ENCODE measurements around the gene RGSL1.

RGSL1 gene

DNA sequence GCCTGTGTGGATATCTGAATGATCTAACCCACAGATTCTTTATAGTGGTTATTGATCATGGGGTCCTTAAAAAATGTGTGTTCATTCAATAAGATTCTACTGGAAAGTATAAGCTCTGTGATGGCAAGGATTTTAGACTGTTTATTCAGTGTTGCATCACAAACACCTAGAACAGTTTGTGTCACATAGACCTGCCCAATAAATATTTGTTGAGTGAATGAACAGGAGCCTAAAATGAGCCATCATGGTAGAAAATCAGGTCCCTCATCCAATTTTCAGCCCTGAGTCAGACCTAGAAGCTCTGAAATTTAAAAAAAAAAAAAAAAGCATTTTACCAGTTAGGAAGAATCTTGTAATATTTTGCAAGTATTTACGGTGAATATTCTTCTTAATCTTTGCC, 2.3 kb upstream of the RGSL1 start:
- Histone ChIP-seq H3K23ac (ENCODE audit: low read length) (no peak overlapping the region), H4K5ac (ENCODE audit: low read length) (no peak overlapping the region), H3K18ac (ENCODE audit: low read length) (no peak overlapping the region), H3K9ac (ENCODE audit: low read length) (no peak overlapping the region), H2BK15ac (replicated peaks; ENCODE audit: low read depth) (no peak overlapping the region), H3K27me3 (ENCODE audit: insufficient read depth, low read length, poor library complexity) (no peaks in the 10 kb centered on the region), H3K36me3 (ENCODE audit: control insufficient read depth, insufficient read depth, low read length) (no peaks in the 10 kb centered on the region), H3K4me2 (ENCODE audit: low read length) (no peak overlapping the region), H3K56ac (ENCODE audit: low read length) (no peak overlapping the region), H2BK120ac (ENCODE audit: low read depth, low read length) (no peak overlapping the region), H3K27ac (ENCODE audit: low read depth, low read length) (no peak overlapping the region), H3K4me3 (ENCODE audit: low read length) (no peak overlapping the region), H3K79me2 (ENCODE audit: control insufficient read depth, insufficient read depth, low read length) (no peaks in the 10 kb centered on the region), H3K79me1 (ENCODE audit: low read length) (no peaks in the 10 kb centered on the region), H3K4ac (ENCODE audit: low read depth, low read length) (no peak overlapping the region), H2AK5ac (ENCODE audit: low read length) (no peak overlapping the region), H2BK5ac (ENCODE audit: low read length) (no peak overlapping the region), H4K8ac (ENCODE audit: low read depth, low read length) (no peak overlapping the region), H3K4me1 (ENCODE audit: control insufficient read depth, low read depth, low read length) (no peaks in the 10 kb centered on the region)
- no peak for DNase-seq
- WGBS (ENCODE audit: extremely low coverage, insufficient coverage, low lambda C conversion rate) = no CpG with 5 or more reads among the region's 1 CpG

DNA sequence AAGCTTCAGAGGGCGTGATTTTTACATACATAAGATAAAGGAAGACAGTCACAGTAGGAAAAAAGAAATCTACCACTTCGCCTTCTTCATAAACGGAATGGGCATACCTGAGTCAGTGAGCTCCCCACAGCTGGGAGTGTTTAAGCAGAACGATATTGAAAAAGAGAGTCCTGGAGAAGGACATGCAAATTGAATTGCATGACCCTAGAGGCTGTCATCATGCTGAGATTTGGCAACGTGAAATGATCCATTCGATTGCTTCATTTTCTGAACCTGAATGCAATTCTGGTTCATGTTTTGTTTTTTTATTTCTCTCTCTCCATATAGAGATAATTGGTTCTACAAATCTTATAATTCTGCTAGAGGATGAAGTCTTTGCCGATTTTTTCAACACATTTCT, 3.7 kb downstream of the RGSL1 start:
- H3K9ac ChIP-seq (ENCODE audit: low read length) = no peak overlapping the region
- no peak overlapping the region for H2AK5ac ChIP-seq (ENCODE audit: low read length)
- H3K4me3 ChIP-seq (ENCODE audit: low read length) = no peak overlapping the region
- no CpG with 5 or more reads among the region's 7 CpGs for WGBS (ENCODE audit: extremely low coverage, insufficient coverage, low lambda C conversion rate)
- H3K4me2 ChIP-seq (ENCODE audit: low read length) = no peak overlapping the region
- no peak overlapping the region for H2BK15ac ChIP-seq (replicated peaks; ENCODE audit: low read depth)
- no peak overlapping the region for H3K27ac ChIP-seq (ENCODE audit: low read depth, low read length)
- no peaks in the 10 kb centered on the region for H3K36me3 ChIP-seq (ENCODE audit: control insufficient read depth, insufficient read depth, low read length)
- H3K27me3 ChIP-seq (ENCODE audit: insufficient read depth, low read length, poor library complexity) = no peaks in the 10 kb centered on the region
- no peak overlapping the region for H4K5ac ChIP-seq (ENCODE audit: low read length)
- no peak overlapping the region for H2BK120ac ChIP-seq (ENCODE audit: low read depth, low read length)
- no peaks in the 10 kb centered on the region for H3K79me2 ChIP-seq (ENCODE audit: control insufficient read depth, insufficient read depth, low read length)
- no peak for DNase-seq
- H4K8ac ChIP-seq (ENCODE audit: low read depth, low read length) = no peak overlapping the region
- H3K56ac ChIP-seq (ENCODE audit: low read length) = no peak overlapping the region
- no peaks in the 10 kb centered on the region for H3K79me1 ChIP-seq (ENCODE audit: low read length)
- H3K18ac ChIP-seq (ENCODE audit: low read length) = no peak overlapping the region
- H3K4ac ChIP-seq (ENCODE audit: low read depth, low read length) = no peak overlapping the region
- no peak overlapping the region for H2BK5ac ChIP-seq (ENCODE audit: low read length)
- no peaks in the 10 kb centered on the region for H3K4me1 ChIP-seq (ENCODE audit: control insufficient read depth, low read depth, low read length)
- no peak overlapping the region for H3K23ac ChIP-seq (ENCODE audit: low read length)

- Histone ChIP-seq H3K18ac (ENCODE audit: low read length) (no peak overlapping the region), H3K4ac (ENCODE audit: low read depth, low read length) (no peak overlapping the region), H3K23ac (ENCODE audit: low read length) (no peak overlapping the region), H2AK5ac (ENCODE audit: low read length) (no peak overlapping the region), H3K79me1 (ENCODE audit: low read length) (no peaks in the 10 kb centered on the region), H4K8ac (ENCODE audit: low read depth, low read length) (no peak overlapping the region), H3K4me3 (ENCODE audit: low read length) (no peak overlapping the region), H4K5ac (ENCODE audit: low read length) (no peak overlapping the region), H2BK15ac (replicated peaks; ENCODE audit: low read depth) (no peak overlapping the region), H2BK5ac (ENCODE audit: low read length) (no peak overlapping the region), H3K9ac (ENCODE audit: low read length) (no peak overlapping the region), H3K4me2 (ENCODE audit: low read length) (no peak overlapping the region), H3K27me3 (ENCODE audit: insufficient read depth, low read length, poor library complexity) (no peaks in the 10 kb centered on the region), H3K36me3 (ENCODE audit: control insufficient read depth, insufficient read depth, low read length) (no peaks in the 10 kb centered on the region), H3K79me2 (ENCODE audit: control insufficient read depth, insufficient read depth, low read length) (no peaks in the 10 kb centered on the region), H3K27ac (ENCODE audit: low read depth, low read length) (no peak overlapping the region), H2BK120ac (ENCODE audit: low read depth, low read length) (no peak overlapping the region), H3K4me1 (ENCODE audit: control insufficient read depth, low read depth, low read length) (no peaks in the 10 kb centered on the region), H3K56ac (ENCODE audit: low read length) (no peak overlapping the region)
- no peak for DNase-seq
- WGBS (ENCODE audit: extremely low coverage, insufficient coverage, low lambda C conversion rate) = no CpG with 5 or more reads among the region's 3 CpGs
Measured at GRCh38 chr1:182457844-182458243, 7.9 kb downstream of the RGSL1 start.

GRCh38 chr1:182459949-182460348, 10.0 kb downstream of the RGSL1 start:
- H3K4me2 ChIP-seq (ENCODE audit: low read length) = no peak overlapping the region
- H3K4ac ChIP-seq (ENCODE audit: low read depth, low read length) = no peak overlapping the region
- no peak overlapping the region for H4K8ac ChIP-seq (ENCODE audit: low read depth, low read length)
- H3K4me3 ChIP-seq (ENCODE audit: low read length) = no peak overlapping the region
- no peak overlapping the region for H2AK5ac ChIP-seq (ENCODE audit: low read length)
- DNase-seq = no peak
- H2BK15ac ChIP-seq (replicated peaks; ENCODE audit: low read depth) = no peak overlapping the region
- H4K5ac ChIP-seq (ENCODE audit: low read length) = no peak overlapping the region
- H2BK120ac ChIP-seq (ENCODE audit: low read depth, low read length) = no peak overlapping the region
- H3K79me1 ChIP-seq (ENCODE audit: low read length) = no peaks in the 10 kb centered on the region
- H3K79me2 ChIP-seq (ENCODE audit: control insufficient read depth, insufficient read depth, low read length) = no peaks in the 10 kb centered on the region
- H3K18ac ChIP-seq (ENCODE audit: low read length) = no peak overlapping the region
- H3K9ac ChIP-seq (ENCODE audit: low read length) = no peak overlapping the region
- no peaks in the 10 kb centered on the region for H3K4me1 ChIP-seq (ENCODE audit: control insufficient read depth, low read depth, low read length)
- no peak overlapping the region for H2BK5ac ChIP-seq (ENCODE audit: low read length)
- H3K36me3 ChIP-seq (ENCODE audit: control insufficient read depth, insufficient read depth, low read length) = no peaks in the 10 kb centered on the region
- H3K56ac ChIP-seq (ENCODE audit: low read length) = no peak overlapping the region
- no peaks in the 10 kb centered on the region for H3K27me3 ChIP-seq (ENCODE audit: insufficient read depth, low read length, poor library complexity)
- no peak overlapping the region for H3K27ac ChIP-seq (ENCODE audit: low read depth, low read length)
- no peak overlapping the region for H3K23ac ChIP-seq (ENCODE audit: low read length)
- WGBS (ENCODE audit: extremely low coverage, insufficient coverage, low lambda C conversion rate) = no CpG with 5 or more reads among the region's 3 CpGs

- H2BK120ac ChIP-seq (ENCODE audit: low read depth, low read length) = no peak overlapping the region
- no peak overlapping the region for H3K23ac ChIP-seq (ENCODE audit: low read length)
- no peak overlapping the region for H3K4ac ChIP-seq (ENCODE audit: low read depth, low read length)
- DNase-seq = no peak
- no peak overlapping the region for H3K4me2 ChIP-seq (ENCODE audit: low read length)
- H3K36me3 ChIP-seq (ENCODE audit: control insufficient read depth, insufficient read depth, low read length) = no peaks in the 10 kb centered on the region
- no peaks in the 10 kb centered on the region for H3K79me2 ChIP-seq (ENCODE audit: control insufficient read depth, insufficient read depth, low read length)
- H3K27ac ChIP-seq (ENCODE audit: low read depth, low read length) = no peak overlapping the region
- no peak overlapping the region for H3K56ac ChIP-seq (ENCODE audit: low read length)
- no peak overlapping the region for H4K5ac ChIP-seq (ENCODE audit: low read length)
- H3K18ac ChIP-seq (ENCODE audit: low read length) = peak overlapping the region; percentile 47
- no peak overlapping the region for H3K4me3 ChIP-seq (ENCODE audit: low read length)
- no peak overlapping the region for H2BK5ac ChIP-seq (ENCODE audit: low read length)
- no peaks in the 10 kb centered on the region for H3K27me3 ChIP-seq (ENCODE audit: insufficient read depth, low read length, poor library complexity)
- no peak overlapping the region for H3K9ac ChIP-seq (ENCODE audit: low read length)
- H4K8ac ChIP-seq (ENCODE audit: low read depth, low read length) = no peak overlapping the region
- no peaks in the 10 kb centered on the region for H3K79me1 ChIP-seq (ENCODE audit: low read length)
- H2AK5ac ChIP-seq (ENCODE audit: low read length) = no peak overlapping the region
- H2BK15ac ChIP-seq (replicated peaks; ENCODE audit: low read depth) = no peak overlapping the region
- no peaks in the 10 kb centered on the region for H3K4me1 ChIP-seq (ENCODE audit: control insufficient read depth, low read depth, low read length)
Measured at GRCh38 chr1:182460550-182460951, 10.6 kb downstream of the RGSL1 start.

DNA sequence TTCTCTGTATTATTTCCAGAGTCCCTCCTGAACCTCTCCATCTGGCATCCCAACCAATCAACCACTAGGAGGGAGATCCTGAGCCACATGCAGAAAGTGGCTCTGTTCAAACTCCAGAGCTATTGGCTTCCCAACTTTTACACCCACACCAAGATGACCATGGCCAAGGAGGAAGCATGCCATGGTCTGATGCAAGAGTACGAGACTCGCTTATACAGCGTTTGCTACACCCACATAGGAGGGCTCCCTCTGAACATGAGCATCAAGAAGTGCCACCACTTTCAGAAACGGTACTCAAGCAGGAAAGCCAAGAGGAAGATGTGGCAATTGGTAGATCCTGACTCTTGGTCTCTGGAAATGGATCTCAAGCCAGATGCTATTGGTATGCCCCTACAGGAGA, 23.6 kb downstream of the RGSL1 start:
- H3K56ac ChIP-seq (ENCODE audit: low read length) = no peak overlapping the region
- H3K18ac ChIP-seq (ENCODE audit: low read length) = no peak overlapping the region
- no peak overlapping the region for H2AK5ac ChIP-seq (ENCODE audit: low read length)
- H3K4me1 ChIP-seq (ENCODE audit: control insufficient read depth, low read depth, low read length) = no peaks in the 10 kb centered on the region
- no peak overlapping the region for H3K4ac ChIP-seq (ENCODE audit: low read depth, low read length)
- no peaks in the 10 kb centered on the region for H3K36me3 ChIP-seq (ENCODE audit: control insufficient read depth, insufficient read depth, low read length)
- H2BK15ac ChIP-seq (replicated peaks; ENCODE audit: low read depth) = no peak overlapping the region
- H2BK120ac ChIP-seq (ENCODE audit: low read depth, low read length) = no peak overlapping the region
- H3K23ac ChIP-seq (ENCODE audit: low read length) = no peak overlapping the region
- no peak overlapping the region for H3K4me2 ChIP-seq (ENCODE audit: low read length)
- no CpG with 5 or more reads among the region's 4 CpGs for WGBS (ENCODE audit: extremely low coverage, insufficient coverage, low lambda C conversion rate)
- no peak overlapping the region for H4K5ac ChIP-seq (ENCODE audit: low read length)
- H3K79me1 ChIP-seq (ENCODE audit: low read length) = no peaks in the 10 kb centered on the region
- H3K27me3 ChIP-seq (ENCODE audit: insufficient read depth, low read length, poor library complexity) = no peaks in the 10 kb centered on the region
- no peak for DNase-seq
- H3K9ac ChIP-seq (ENCODE audit: low read length) = no peak overlapping the region
- no peak overlapping the region for H4K8ac ChIP-seq (ENCODE audit: low read depth, low read length)
- no peaks in the 10 kb centered on the region for H3K79me2 ChIP-seq (ENCODE audit: control insufficient read depth, insufficient read depth, low read length)
- no peak overlapping the region for H2BK5ac ChIP-seq (ENCODE audit: low read length)
- H3K27ac ChIP-seq (ENCODE audit: low read depth, low read length) = no peak overlapping the region
- no peak overlapping the region for H3K4me3 ChIP-seq (ENCODE audit: low read length)
